ENCODE measurements around the gene SEMA4F.

SEMA4F gene

GRCh38 chr2:74714691-74715080 is 60.6 kb downstream of the SEMA4F start:
- Histone ChIP-seq H3K79me2 (ENCODE audit: control insufficient read depth, low read length) (no peaks in the 10 kb centered on the region), H3K36me3 (ENCODE audit: control insufficient read depth, low read length) (no peaks in the 10 kb centered on the region), H3K9me2 (replicated peaks; ENCODE audit: control insufficient read depth, low read length) (no peaks in the 10 kb centered on the region), H3K27me3 (ENCODE audit: control insufficient read depth, low read length) (peaks cover 44% of the 10 kb centered on the region), H3K4me2 (ENCODE audit: low read length) (peak overlapping the region; percentile 82), H3K27ac (ENCODE audit: low read depth, low read length) (no peak overlapping the region), H4K20me1 (ENCODE audit: control insufficient read depth, insufficient read depth, low read depth, low read length) (no peaks in the 10 kb centered on the region), H3K4me1 (ENCODE audit: control insufficient read depth, low read length) (peaks cover 8% of the 10 kb centered on the region; the same call in 1 of the 2 replicates), H3K4me3 (ENCODE audit: low read length) (no peak overlapping the region), H3K9me3 (ENCODE audit: control insufficient read depth, insufficient read depth, low read length) (no peaks in the 10 kb centered on the region), H3F3A (ENCODE audit: control insufficient read depth, insufficient read depth) (no peaks in the 10 kb centered on the region)
- TF ChIP-seq EZH2phosphoT487 (IDR thresholded peaks at IDR 0.05; ENCODE audit: borderline replicate concordance, low read length), result no peak

GRCh38 chr2:74715081-74715791 is 61.2 kb downstream of the SEMA4F start:
- TF ChIP-seq CTCF (IDR thresholded peaks at IDR 0.05; ENCODE audit: low read depth, low read length, poor library complexity, severe bottlenecking), result peak; percentile 92
- TF ChIP-seq EZH2phosphoT487 (IDR thresholded peaks at IDR 0.05; ENCODE audit: borderline replicate concordance, low read length), result no peak
- H3K9me2 ChIP-seq (replicated peaks; ENCODE audit: control insufficient read depth, low read length), result no peaks in the 10 kb centered on the region
- H3K79me2 ChIP-seq (ENCODE audit: control insufficient read depth, low read length), result no peaks in the 10 kb centered on the region
- no peaks in the 10 kb centered on the region for H4K20me1 ChIP-seq (ENCODE audit: control insufficient read depth, insufficient read depth, low read depth, low read length)
- H3K4me1 ChIP-seq (ENCODE audit: control insufficient read depth, low read length), result peaks cover 8% of the 10 kb centered on the region; the same call in 1 of the 2 replicates
- peak overlapping the region; percentile 82 for H3K4me2 ChIP-seq (ENCODE audit: low read length)
- H3K36me3 ChIP-seq (ENCODE audit: control insufficient read depth, low read length), result no peaks in the 10 kb centered on the region
- peak overlapping the region; percentile 63 for H3K4me3 ChIP-seq (ENCODE audit: low read length)
- no peaks in the 10 kb centered on the region for H3F3A ChIP-seq (ENCODE audit: control insufficient read depth, insufficient read depth)
- H3K27ac ChIP-seq (ENCODE audit: low read depth, low read length), result no peak overlapping the region
- H3K9me3 ChIP-seq (ENCODE audit: control insufficient read depth, insufficient read depth, low read length), result no peaks in the 10 kb centered on the region
- peaks cover 45% of the 10 kb centered on the region for H3K27me3 ChIP-seq (ENCODE audit: control insufficient read depth, low read length)

GRCh38 chr2:74715880-74716279 is 61.8 kb downstream of the SEMA4F start:
- Histone ChIP-seq H3K9me3 (ENCODE audit: control insufficient read depth, insufficient read depth, low read length) (no peaks in the 10 kb centered on the region), H3K27ac (ENCODE audit: low read depth, low read length) (no peak overlapping the region), H3F3A (ENCODE audit: control insufficient read depth, insufficient read depth) (no peaks in the 10 kb centered on the region), H4K20me1 (ENCODE audit: control insufficient read depth, insufficient read depth, low read depth, low read length) (no peaks in the 10 kb centered on the region), H3K9me2 (replicated peaks; ENCODE audit: control insufficient read depth, low read length) (no peaks in the 10 kb centered on the region), H3K79me2 (ENCODE audit: control insufficient read depth, low read length) (no peaks in the 10 kb centered on the region), H3K4me1 (ENCODE audit: control insufficient read depth, low read length) (peaks cover 8% of the 10 kb centered on the region; the same call in 1 of the 2 replicates), H3K27me3 (ENCODE audit: control insufficient read depth, low read length) (peaks cover 45% of the 10 kb centered on the region), H3K4me2 (ENCODE audit: low read length) (peak overlapping the region; percentile 82), H3K36me3 (ENCODE audit: control insufficient read depth, low read length) (no peaks in the 10 kb centered on the region), H3K4me3 (ENCODE audit: low read length) (no peak overlapping the region; the same call in 1 of the 2 replicates)
- TF ChIP-seq CTCF (IDR thresholded peaks at IDR 0.05; ENCODE audit: low read depth, low read length, poor library complexity, severe bottlenecking), result no peak
- no peak for TF ChIP-seq EZH2phosphoT487 (IDR thresholded peaks at IDR 0.05; ENCODE audit: borderline replicate concordance, low read length)

- TF ChIP-seq CTCF (IDR thresholded peaks at IDR 0.05; ENCODE audit: low read depth, low read length, poor library complexity, severe bottlenecking) (no peak), EZH2phosphoT487 (IDR thresholded peaks at IDR 0.05; ENCODE audit: borderline replicate concordance, low read length) (no peak)
- H3K79me2 ChIP-seq (ENCODE audit: control insufficient read depth, low read length), result no peaks in the 10 kb centered on the region
- no peaks in the 10 kb centered on the region for H3F3A ChIP-seq (ENCODE audit: control insufficient read depth, insufficient read depth)
- no peaks in the 10 kb centered on the region for H3K36me3 ChIP-seq (ENCODE audit: control insufficient read depth, low read length)
- no peak overlapping the region for H3K27ac ChIP-seq (ENCODE audit: low read depth, low read length)
- no peaks in the 10 kb centered on the region for H3K9me2 ChIP-seq (replicated peaks; ENCODE audit: control insufficient read depth, low read length)
- peaks cover 53% of the 10 kb centered on the region for H3K27me3 ChIP-seq (ENCODE audit: control insufficient read depth, low read length)
- H3K4me1 ChIP-seq (ENCODE audit: control insufficient read depth, low read length), result peaks cover 8% of the 10 kb centered on the region; the same call in 1 of the 2 replicates
- no peaks in the 10 kb centered on the region for H3K9me3 ChIP-seq (ENCODE audit: control insufficient read depth, insufficient read depth, low read length)
- no peaks in the 10 kb centered on the region for H4K20me1 ChIP-seq (ENCODE audit: control insufficient read depth, insufficient read depth, low read depth, low read length)
- H3K4me2 ChIP-seq (ENCODE audit: low read length), result no peak overlapping the region
- no peak overlapping the region for H3K4me3 ChIP-seq (ENCODE audit: low read length)
Observed at GRCh38 chr2:74719066-74719465, 65.0 kb downstream of the SEMA4F start.

All from DOHH2 (cell line).